ENCODE data around the gene KRTAP5-3. TPM values are rescaled to one million over a fixed set of nuclear protein-coding genes. Genes with fewer than 3 reads are reported as not detected.

Gene KRTAP5-3
- total RNA-seq, 1 donor from 2014 or later = not detected

GRCh38 chr11:1572197-1573076 is 35.8 kb downstream of the KRTAP5-3 start, which contains the start of gene DUSP8:
TSS of gene DUSP8 (minus strand) at chr11:1572271. CDS start at chr11:1565826, 6,445 bp downstream.
- DNase-seq (ENCODE audit: extremely low spot score, unreplicated experiment) = peak; percentile 96
- Mint-ChIP-seq H3K36me3 (ENCODE audit: unreplicated experiment) (no peaks in the 10 kb centered on the region), H3K9me3 (ENCODE audit: unreplicated experiment) (no peaks in the 10 kb centered on the region), H3K27me3 (ENCODE audit: unreplicated experiment) (peaks cover 3% of the 10 kb centered on the region), H3K4me3 (ENCODE audit: unreplicated experiment) (peak within 1 kb of the TSS; percentile 54), H3K27ac (ENCODE audit: unreplicated experiment) (no peak within 1 kb of the TSS), H3K4me1 (ENCODE audit: unreplicated experiment) (peaks cover 20% of the 10 kb centered on the region)
- TF ChIP-seq, protein P1, sequence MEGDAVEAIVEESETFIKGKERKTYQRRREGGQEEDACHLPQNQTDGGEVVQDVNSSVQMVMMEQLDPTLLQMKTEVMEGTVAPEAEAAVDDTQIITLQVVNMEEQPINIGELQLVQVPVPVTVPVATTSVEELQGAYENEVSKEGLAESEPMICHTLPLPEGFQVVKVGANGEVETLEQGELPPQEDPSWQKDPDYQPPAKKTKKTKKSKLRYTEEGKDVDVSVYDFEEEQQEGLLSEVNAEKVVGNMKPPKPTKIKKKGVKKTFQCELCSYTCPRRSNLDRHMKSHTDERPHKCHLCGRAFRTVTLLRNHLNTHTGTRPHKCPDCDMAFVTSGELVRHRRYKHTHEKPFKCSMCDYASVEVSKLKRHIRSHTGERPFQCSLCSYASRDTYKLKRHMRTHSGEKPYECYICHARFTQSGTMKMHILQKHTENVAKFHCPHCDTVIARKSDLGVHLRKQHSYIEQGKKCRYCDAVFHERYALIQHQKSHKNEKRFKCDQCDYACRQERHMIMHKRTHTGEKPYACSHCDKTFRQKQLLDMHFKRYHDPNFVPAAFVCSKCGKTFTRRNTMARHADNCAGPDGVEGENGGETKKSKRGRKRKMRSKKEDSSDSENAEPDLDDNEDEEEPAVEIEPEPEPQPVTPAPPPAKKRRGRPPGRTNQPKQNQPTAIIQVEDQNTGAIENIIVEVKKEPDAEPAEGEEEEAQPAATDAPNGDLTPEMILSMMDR (IDR thresholded peaks at IDR 0.05) = no peak

DNA sequence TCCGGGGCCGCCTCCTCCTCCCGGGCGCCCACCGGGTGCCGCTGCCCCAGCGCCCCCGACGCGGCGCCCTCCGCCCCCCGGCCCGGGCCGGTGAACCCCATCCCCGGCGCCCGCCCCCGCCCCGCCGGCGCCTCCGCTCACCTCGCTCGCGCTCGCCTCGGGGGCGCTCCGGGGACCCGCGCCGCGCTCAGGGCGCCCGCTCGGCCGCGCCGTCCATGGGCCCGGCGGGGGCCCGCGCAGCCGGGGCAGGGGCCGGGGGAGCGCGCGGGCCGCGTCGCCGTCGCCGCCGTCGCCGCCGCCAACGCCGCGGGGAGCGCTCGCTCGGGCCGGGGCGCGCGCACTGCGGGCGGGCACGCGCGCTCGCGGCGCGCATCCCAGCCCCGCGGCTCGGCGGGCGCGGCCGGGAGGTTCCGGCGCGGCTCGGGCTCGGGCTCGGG is 36.5 kb downstream of the KRTAP5-3 start:
- H3K27ac Mint-ChIP-seq (ENCODE audit: unreplicated experiment) = no peak overlapping the region
- peaks cover 20% of the 10 kb centered on the region for H3K4me1 Mint-ChIP-seq (ENCODE audit: unreplicated experiment)
- DNase-seq (ENCODE audit: extremely low spot score, unreplicated experiment) = no peak
- H3K4me3 Mint-ChIP-seq (ENCODE audit: unreplicated experiment) = no peak overlapping the region
- peaks cover 3% of the 10 kb centered on the region for H3K27me3 Mint-ChIP-seq (ENCODE audit: unreplicated experiment)
- H3K36me3 Mint-ChIP-seq (ENCODE audit: unreplicated experiment) = no peaks in the 10 kb centered on the region
- TF ChIP-seq, protein P1 (IDR thresholded peaks at IDR 0.05) = no peak
- no peaks in the 10 kb centered on the region for H3K9me3 Mint-ChIP-seq (ENCODE audit: unreplicated experiment)

GRCh38 chr11:1570896-1571759 is 37.1 kb downstream of the KRTAP5-3 start:
- no peaks in the 10 kb centered on the region for H3K9me3 Mint-ChIP-seq (ENCODE audit: unreplicated experiment)
- peak overlapping the region; percentile 18 for H3K27ac Mint-ChIP-seq (ENCODE audit: unreplicated experiment)
- no peak for DNase-seq (ENCODE audit: extremely low spot score, unreplicated experiment)
- peak overlapping the region; percentile 54 for H3K4me3 Mint-ChIP-seq (ENCODE audit: unreplicated experiment)
- TF ChIP-seq, protein P1 (IDR thresholded peaks at IDR 0.05) = no peak
- H3K27me3 Mint-ChIP-seq (ENCODE audit: unreplicated experiment) = peaks cover 3% of the 10 kb centered on the region
- H3K36me3 Mint-ChIP-seq (ENCODE audit: unreplicated experiment) = no peaks in the 10 kb centered on the region
- H3K4me1 Mint-ChIP-seq (ENCODE audit: unreplicated experiment) = peaks cover 20% of the 10 kb centered on the region

DNA sequence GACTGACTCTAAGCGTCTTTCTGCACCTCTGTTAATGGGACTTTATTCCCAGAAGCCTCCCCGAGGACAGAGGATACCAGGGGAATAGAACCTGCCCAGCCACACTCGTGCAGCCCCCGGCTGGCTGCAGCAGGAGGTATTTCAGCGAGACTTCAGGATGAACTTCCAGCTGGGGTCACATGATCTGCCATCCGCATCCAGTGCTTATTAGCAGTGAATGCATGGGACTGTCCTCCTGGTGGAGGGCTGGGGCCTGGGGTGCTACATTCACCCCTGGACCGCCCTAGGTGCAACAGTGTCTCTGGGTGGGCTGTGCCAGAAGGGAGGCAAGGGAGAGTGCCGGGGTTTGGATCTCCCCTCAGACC is 37.8 kb downstream of the KRTAP5-3 start:
- peaks cover 20% of the 10 kb centered on the region for H3K4me1 Mint-ChIP-seq (ENCODE audit: unreplicated experiment)
- H3K4me3 Mint-ChIP-seq (ENCODE audit: unreplicated experiment) = peak overlapping the region; percentile 54
- H3K36me3 Mint-ChIP-seq (ENCODE audit: unreplicated experiment) = no peaks in the 10 kb centered on the region
- H3K27ac Mint-ChIP-seq (ENCODE audit: unreplicated experiment) = peak overlapping the region; percentile 18
- DNase-seq (ENCODE audit: extremely low spot score, unreplicated experiment) = no peak
- no peaks in the 10 kb centered on the region for H3K9me3 Mint-ChIP-seq (ENCODE audit: unreplicated experiment)
- peaks cover 3% of the 10 kb centered on the region for H3K27me3 Mint-ChIP-seq (ENCODE audit: unreplicated experiment)
- TF ChIP-seq, protein P1 (IDR thresholded peaks at IDR 0.05) = no peak

All from osteocyte (in vitro differentiated cells).